GM21528 (cell line): ENCODE results near the gene MAJIN.

Experiments used
- ATAC-seq: cut with Tn5 transposase; IDR thresholded peaks from one replicate; pipeline ENCODE4 v1.9.1; 2021; ENCODE audit warnings: mild to moderate bottlenecking, moderate library complexity; ENCODE audit not compliant: unreplicated experiment, low FRiP score

Gene MAJIN

DNA sequence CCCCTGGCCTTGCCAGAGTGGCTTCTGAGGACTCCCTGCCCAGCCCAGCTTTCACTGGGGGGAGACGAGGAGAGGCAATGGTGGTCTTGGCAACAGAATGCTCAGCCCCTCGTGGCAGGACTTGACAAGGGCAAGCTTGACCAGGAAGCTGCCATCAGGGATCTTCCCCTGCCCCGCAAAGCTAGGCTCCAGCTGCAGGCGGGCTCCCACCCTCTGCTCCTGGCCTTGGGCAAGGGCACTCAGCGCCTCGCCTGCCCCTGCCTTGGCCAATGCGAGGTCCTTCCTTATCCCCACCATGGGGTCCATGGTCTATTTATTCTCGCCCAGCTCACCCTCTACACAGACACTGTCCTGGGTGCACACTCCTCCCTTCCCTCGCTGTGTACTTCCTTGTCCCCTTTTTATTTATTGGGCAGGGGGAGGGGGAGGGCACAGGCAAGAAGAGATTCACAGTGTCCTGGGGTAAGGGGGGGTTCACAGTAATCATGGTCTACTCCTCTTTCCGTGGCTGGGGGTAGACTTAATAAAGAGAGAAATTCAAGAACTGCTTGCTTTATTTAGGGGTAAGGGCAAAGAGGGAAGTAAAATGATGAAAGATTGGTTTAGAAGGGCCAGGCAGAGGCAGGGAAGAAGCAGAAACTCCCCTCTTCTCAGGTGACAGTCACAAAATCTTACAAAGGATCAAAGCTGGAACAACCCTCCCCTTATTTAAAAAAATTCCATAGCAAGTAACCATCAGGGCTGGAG lies 37.8 kb downstream of the MAJIN start:
- no peak for ATAC-seq

DNA sequence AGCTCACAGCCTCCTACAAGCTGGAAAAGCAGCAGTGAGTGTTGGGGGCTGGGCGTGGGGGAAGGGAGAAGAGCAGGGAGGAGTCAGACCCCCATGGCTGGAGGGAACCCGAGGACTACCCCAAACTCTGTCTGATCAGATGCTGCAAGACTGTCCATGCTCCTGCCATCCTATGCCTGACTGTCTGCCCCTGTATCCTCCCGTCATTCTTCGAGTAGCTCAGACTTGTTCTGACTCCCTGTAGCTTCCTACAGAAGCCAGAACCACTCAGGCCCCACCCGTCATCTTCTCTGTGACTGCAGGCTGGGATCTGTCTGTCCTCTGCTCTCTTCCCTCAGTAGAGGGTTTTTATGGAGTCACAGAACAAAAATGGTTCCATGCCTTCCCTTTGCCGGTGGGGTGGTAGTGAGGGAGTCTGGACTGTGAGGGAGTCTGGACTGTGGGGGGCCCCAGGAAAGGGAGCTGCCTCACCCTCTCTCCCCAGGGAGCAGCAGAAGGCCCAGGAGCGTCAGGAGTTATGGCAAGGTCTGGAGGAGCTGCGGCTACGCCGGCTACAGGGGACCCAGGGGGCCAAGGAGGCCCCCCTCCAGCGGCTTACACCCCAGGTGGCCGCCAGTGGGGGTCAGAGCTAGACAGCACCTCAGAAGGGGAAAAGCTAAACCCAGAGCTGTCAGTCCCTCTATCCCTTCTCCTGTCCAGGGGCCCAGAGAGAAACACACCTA lies 38.5 kb downstream of the MAJIN start:
- ATAC-seq, result no peak

DNA sequence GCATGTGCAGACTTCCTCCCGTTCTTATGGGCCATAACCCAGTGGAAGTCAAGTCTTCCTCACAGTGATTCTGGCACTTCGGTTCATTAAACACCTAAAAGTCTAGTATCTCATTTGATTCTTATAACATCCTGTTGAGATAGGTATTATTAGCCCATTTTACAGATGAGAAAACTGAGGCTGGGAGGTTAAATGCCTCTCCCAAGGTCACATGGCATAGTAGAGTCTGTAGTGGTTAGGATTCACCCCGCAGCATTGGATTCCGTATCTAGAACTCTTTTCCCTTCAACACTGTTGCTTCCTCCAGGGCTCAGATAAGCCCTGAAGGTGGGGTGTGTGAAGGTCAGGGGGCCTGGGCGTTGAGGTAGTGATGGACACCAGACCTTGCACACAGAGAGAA lies 39.6 kb downstream of the MAJIN start:
- ATAC-seq, result no peak

DNA sequence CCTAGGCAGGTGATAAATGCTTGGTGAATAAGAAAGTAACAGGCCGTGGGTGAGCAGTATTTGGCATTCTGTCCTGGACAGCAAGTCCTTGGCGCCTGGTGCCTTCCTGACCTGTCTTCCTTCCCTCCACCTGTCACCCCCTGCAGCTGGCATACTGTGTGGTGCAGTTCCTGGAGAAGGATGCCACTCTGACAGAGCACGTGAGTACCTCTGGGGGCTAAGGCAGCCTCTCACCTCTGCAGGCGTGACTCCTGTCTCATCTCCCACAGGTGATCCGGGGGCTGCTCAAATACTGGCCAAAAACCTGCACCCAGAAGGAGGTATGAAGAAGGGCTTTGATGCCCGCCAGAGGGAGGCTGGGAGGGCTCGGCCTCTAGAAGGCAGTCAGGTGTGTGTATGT lies 40.6 kb downstream of the MAJIN start:
- ATAC-seq, result no peak

DNA sequence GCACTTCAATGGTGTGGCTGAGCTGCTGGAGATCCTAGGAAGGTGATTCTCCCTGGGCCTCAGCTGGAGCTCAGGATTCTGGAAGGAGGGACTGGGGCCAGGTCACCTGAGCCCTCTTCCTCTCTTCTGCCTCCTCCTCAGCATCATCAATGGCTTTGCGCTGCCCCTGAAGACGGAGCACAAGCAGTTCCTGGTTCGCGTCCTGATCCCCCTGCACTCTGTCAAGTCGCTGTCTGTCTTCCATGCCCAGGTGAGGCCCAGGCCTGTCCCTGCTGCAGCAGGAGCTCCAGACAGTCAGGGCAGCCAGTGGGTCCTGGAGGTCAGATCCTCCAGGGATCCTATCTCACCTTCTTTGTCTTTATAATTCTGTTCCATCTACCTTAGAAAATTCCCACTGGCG lies 41.6 kb downstream of the MAJIN start:
- no peak for ATAC-seq

DNA sequence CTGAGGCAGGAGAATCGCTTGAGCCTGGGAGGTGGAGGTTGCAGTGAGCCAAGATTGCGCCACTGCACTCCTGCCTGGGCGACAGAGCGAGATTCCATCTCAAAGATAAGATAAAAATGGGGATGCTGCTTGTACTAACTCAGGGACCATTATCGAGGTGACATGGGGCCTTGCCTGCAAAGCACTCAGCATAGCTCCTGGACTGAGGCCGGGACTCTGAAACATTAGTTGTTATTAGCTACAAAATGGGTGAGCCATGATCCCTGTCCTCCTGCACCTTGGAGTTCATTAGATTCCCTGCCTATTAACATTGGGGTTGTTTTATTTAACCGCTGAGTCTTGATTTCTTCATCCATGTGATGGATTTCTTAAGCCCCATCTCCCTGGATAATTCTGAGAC lies 42.3 kb downstream of the MAJIN start:
- ATAC-seq, result no peak

DNA sequence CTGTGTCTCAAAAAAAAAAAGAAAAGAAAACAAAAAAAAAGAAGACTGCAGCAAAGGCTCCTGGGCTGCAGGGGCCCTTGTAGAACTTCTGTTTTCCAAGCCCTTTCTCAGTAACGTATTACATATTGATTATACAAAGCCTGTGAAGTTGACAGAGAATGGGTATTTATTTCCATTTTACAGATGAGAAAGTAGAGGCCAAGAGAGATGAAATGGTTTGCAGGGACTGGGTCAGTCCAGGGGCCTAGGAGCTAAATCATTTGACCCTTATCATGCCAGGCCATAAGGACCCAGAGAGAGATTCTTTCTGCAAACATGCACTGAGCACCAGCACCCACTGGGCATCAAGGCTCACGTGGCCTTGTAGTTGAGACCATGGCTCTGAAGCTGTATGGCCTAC lies 43.0 kb downstream of the MAJIN start:
- ATAC-seq, result no peak

DNA sequence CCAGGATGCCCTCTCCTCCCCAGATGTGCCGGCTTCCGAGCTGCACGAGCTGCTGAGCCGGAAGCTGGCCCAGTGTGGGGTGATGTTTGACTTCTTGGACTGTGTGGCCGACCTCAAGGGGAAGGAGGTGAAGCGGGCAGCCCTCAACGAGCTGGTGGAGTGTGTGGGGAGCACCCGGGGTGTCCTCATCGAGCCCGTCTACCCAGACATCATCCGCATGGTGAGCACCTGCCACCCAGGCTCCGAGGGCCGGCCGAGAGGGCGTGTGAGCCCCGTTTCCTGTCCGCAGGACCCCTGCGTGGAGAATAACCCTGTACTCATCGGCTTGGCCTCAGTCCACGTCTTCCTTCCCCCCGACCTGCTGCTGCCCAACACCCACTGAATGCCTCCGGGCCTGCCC lies 45.2 kb downstream of the MAJIN start:
- ATAC-seq, result no peak

DNA sequence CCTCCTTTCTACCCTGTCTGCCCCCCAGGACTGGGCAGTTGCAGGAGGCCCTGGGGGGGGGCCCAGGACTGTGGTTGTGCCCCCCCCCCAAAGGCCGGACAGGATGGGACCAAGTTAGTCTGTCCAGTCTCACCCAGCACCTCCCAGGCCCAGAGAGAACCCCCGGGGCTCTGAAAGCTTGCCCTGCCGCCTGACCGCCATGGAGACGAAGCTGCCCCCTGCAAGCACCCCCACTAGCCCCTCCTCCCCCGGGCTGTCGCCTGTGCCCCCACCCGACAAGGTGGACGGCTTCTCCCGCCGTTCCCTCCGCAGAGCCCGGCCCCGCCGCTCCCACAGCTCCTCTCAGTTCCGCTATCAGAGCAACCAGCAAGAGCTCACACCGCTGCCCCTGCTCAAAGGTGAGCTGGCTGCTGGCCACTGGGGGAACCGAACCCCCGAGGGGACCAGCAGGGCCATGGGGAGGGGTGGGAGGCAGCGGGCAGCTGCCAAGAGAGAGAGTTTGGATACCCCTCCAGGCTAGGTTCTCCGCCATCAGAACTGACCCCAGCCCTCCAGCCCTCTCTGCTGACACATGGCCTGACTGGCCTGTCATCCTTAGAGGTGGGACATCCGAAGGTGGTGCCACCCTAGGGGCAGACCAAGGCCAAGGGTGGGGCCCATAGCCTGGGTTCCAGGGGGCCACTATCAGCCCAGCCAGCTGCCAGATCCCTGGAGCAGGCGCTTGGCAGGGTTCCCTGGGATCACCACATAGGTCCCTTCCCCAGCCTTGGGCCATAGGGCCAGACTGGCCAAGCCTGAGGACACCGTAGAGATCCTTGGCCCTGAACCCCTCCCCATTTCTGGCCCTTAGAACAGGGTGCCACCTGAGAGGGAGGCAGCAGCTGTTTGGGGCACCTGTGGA lies 46.1 kb downstream of the MAJIN start:
- no peak for ATAC-seq

DNA sequence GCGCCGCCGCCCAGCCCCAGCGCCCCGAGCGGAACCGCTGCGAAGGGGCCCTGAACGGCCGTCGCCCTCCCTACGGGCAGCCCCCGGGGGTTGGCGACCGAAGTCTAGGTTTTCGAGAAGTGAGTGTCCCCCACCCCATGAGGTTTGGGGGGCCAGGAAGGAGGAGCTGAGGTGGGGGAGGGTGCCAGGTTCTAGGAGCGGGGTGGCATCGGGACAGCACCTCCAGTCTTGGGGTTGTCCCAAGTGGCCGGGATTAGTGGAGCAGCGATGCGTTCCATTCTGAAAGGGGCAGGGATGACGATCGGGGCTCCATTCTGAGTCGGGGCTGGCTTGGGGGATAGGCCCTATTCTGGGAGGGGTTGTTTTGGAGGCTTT lies 47.0 kb downstream of the MAJIN start:
- ATAC-seq, result no peak

DNA sequence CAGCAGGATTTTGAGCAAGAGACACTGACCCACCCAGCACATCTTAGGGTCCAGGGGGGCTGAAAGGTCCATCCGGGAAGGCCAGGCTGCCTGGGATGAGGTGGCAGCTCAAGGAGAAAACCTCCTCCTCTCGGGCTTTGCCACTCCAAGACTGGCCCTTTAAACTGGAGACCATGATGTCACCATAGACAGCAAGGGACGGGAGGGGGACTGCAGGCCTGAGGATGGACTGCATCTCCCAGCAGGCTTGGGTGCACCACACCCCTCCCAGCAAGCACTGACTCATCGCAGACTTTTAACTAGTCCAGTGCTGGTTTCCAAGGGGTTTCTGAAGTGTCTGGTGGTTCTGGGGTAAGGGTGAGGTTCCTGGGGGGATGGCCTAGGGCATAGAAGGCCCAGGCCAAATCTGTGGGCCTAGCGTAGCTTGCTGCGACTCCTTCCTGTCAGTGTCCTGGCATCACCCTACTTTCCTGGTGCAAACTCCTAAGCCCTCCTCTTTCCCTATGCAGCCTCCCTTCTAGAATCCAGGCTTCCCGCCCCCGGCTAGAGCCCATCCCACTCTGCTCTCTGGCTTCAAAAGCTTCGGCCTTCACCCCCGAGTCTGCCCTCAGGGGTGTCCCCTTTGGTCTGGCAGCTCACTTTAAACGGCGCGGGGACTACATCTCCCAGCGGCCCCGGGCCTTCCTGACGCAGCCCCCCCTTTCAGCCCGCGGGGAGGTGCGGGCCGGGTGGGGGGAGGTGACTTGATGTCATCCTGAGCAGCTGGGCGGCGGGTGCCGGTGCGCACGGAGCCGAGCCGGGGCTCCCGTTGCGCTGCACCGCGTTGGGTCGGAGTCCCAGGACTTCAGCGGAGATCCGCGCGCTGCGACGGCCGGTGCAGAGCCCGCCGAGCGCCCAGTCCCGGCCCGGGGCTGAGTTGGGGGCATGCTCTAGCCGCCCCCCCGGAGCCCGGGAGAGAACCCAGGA lies 47.7 kb downstream of the MAJIN start, which contains the start of gene PPP2R5B:
PPP2R5B (plus strand) TSS at position 746 of the 966 bp plus-strand sequence. CDS start 1,046 bp downstream, outside the sequence.
- ATAC-seq, result peak; percentile 81

DNA sequence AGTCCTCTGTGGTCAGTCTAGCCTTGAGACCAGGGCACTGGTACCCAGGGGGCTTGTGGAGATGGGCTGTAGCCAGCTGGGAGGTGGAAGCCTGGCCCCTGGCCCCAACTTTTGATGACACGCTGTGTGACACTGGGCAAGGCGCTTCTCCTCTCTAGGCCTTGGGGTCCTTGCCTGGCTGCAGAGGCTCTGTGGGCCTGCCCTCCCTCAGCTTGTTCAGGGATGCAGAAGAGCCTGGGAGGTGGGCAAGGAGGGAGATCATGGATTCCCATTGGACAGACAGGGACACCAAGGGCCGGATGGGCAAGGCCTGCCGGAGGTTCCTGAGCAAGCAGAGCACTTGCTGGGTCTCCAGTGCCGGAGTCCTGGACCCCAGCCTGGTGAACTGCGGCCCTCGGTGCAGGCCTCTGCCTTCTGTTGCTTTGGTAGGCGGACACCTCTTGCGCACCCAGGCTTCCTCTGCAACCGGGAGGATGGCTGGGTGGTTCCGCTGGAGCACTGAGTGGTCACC lies 48.7 kb downstream of the MAJIN start:
- ATAC-seq, result no peak

DNA sequence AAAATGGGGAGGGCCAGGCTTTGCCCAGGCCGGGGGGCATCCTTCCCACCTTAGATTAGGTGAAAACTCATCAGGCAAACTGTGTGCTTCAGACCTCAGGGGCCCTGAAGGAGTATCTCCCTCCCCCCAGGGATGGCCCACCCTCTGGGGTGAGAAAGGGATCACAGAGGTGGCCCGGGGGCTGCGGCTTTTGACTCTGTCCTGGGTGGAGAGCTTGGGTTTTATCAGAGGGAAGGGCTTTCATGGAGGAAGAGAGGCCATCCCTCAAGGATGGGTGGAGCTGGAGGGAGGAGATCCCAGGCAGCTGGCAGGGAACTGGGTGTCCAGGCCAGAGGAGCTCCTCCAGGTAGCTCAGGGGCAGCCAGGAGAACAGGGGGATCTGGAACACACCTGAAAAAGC lies 50.5 kb downstream of the MAJIN start:
- no peak for ATAC-seq

DNA sequence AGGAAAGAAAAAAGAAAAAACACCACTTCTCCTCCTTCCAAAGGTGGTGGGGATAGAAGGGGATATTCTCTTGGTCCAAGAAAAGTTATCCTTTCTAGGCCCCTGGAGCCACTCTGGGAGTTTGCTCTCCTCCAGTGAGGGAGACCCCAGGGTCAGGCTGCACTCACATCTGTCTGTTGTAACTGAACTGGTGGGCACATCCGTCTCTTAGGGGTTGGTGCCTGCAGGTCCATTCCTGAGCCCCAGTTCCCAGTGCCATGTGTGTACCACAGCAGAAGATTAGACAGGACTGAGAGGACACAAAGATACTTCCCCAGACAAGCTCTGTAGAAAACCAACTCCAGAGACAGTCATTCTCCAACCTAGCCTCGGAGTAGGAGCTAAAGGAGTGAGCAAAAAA lies 51.8 kb downstream of the MAJIN start:
- ATAC-seq, result no peak

DNA sequence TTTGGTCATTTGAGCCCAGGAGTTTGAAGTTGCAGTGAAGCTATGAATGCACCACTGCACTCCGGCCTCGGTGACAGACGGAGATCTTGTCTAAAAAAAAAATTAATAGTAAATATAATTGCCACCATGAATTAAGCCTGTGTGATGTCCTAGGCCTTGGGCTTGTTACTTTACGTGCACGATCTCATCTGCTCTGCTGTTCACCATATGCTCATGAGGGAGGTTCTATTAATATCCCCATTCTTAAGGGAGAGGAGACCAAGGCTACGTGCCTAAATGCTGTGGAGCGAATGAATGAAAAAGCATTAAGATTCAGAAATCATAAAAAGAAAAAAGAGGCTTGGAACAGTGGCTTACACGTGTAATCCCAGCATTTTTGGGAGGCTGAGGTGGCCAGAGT lies 52.3 kb downstream of the MAJIN start:
- no peak for ATAC-seq

DNA sequence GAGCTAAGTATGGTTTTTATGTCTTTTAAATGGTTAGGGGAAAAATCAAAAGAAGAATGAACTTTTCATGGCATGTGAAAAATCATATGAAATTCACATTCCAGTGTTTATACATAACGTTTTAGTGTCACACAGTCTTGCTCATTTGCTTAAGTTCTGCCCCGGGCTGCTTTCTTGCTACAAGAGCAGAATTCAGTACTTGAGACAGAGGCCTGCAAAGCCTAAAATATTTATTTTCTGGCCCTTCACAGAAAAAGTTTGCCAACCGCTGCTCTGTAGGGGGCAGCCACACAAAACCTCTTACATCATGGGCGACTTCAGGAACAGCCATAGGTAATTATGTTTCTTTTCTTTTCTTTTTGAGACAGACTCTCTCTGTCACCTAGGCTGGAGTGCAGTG lies 53.9 kb downstream of the MAJIN start:
- no peak for ATAC-seq

DNA sequence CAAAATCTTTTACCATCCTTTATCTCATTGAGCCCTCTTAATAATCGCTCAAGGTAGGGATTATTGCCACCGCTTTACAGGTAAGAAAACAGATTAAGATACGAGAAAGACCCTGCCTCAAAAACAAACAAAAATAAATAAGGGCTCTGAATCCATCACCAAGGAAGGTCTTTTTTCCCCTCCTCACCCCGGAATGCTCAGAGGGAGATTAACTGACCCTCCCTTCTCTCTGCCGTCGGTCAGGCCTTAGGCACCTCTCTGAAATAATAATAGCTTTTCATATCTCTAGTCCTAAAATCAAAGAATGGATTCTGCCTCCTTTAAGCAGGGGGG lies 54.3 kb downstream of the MAJIN start:
- no peak for ATAC-seq

DNA sequence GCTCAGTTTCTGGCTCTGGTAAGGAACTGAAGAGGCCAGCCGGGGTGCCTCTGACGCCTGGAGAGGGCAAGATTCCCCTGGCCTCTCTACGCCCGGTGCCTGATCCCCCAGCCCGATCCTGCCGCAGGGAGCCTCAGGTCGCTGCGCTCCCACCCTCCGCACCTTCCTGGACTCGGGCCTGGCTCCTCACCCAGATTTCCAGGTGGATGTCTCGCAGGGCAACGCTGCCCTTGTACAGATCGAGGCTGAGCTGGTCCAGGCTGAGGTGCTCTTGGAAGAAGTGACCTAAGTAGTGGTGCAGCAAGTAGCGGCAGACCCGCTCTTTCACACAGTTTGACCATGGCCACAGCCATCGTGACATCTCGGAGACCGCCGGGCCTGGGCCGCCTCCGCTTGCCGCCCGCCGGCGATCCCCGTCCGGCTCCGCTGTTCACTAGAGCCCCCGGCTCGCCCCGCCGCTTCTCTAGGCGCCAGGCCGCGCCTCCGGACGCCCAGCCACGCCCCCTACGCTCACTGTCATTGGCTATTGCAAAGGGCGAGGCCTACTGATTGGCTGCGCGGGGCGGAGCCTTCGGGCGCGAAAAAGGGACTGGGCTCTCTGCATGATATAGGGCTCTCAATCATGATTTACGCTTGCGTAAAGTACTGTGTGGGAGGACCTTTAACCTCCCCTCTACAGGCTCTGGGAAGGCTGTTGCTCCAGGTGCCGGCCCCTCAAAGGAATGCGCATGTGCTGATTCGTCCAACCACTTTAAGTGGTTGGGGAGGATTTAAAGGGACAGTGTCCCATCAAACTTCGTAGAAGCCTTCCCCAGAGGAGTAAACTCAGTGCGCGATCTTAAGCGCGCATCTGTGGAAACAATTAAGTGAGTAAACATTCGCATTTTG lies 54.9 kb downstream of the MAJIN start, which contains the start of gene ATG2A:
ATG2A (minus strand) TSS at position 435 of the 888 bp plus-strand sequence; CDS start at position 361, 74 bp downstream.
- ATAC-seq, result peak; percentile 87
